H9 (cell line): ENCODE measurements around the gene ZNF69. TPM values are rescaled to one million over a fixed set of nuclear protein-coding genes. Genes with fewer than 3 reads are reported as not detected.
"Not testable (repeated sequence)": the region's sequence is repeated elsewhere in the genome, so short reads cannot be mapped to it uniquely, and the experiment has no call there.

Source experiments
- DNase-seq: peaks from one replicate; pipeline ENCODE4 v3.0.0-alpha.2; 2017
- H2AFZ ChIP-seq: one replicate; pipeline ENCODE4 v1.6.1; 2013; ENCODE audit warnings: mild to moderate bottlenecking, low read length, control low read depth, moderate library complexity
- H2AK5ac ChIP-seq: 2 replicates; pipeline ENCODE4 v1.6.1; 2013; ENCODE audit warnings: low read length, control low read depth, mixed read lengths; ENCODE audit not compliant: insufficient read length
- H2BK120ac ChIP-seq: one replicate; pipeline ENCODE4 v1.6.1; 2013; ENCODE audit warnings: low read depth, mild to moderate bottlenecking, low read length, control low read depth, inconsistent platforms; ENCODE audit not compliant: poor library complexity, severe bottlenecking
- H2BK12ac ChIP-seq: 2 replicates; pipeline ENCODE4 v1.6.1; 2013; ENCODE audit warnings: low read length, control low read depth, mixed read lengths, low read depth; ENCODE audit not compliant: insufficient read length
- H2BK15ac ChIP-seq: 2 replicates; pipeline ENCODE4 v1.6.1; 2013; ENCODE audit warnings: low read depth, low read length, control low read depth
- H2BK20ac ChIP-seq: one replicate; pipeline ENCODE4 v1.6.1; 2013; ENCODE audit warnings: low read depth, mild to moderate bottlenecking, low read length, control low read depth, inconsistent platforms; ENCODE audit not compliant: poor library complexity, severe bottlenecking
- H2BK5ac ChIP-seq: 2 replicates; pipeline ENCODE4 v1.6.1; 2013; ENCODE audit warnings: low read length, control low read depth, mixed read lengths; ENCODE audit not compliant: insufficient read length
- H3K14ac ChIP-seq: 2 replicates; pipeline ENCODE4 v1.6.1; 2013; ENCODE audit warnings: low read length, control low read depth; ENCODE audit not compliant: insufficient read depth
- H3K18ac ChIP-seq: 2 replicates; pipeline ENCODE4 v1.6.1; 2013; ENCODE audit warnings: low read depth, mild to moderate bottlenecking, mixed read lengths, low read length, control low read depth; ENCODE audit not compliant: insufficient read length
- H3K23ac ChIP-seq: 2 replicates; pipeline ENCODE4 v1.6.1; 2013; ENCODE audit warnings: low read length, control low read depth, mixed read lengths, low read depth; ENCODE audit not compliant: insufficient read length
- H3K23me2 ChIP-seq: 2 replicates; pipeline ENCODE4 v1.6.1; 2013; ENCODE audit warnings: low read depth, mild to moderate bottlenecking, mixed read lengths, low read length, control low read depth; ENCODE audit not compliant: insufficient read length, poor library complexity, severe bottlenecking
- H3K27ac ChIP-seq: 2 replicates; pipeline ENCODE4 v1.5.1; 2013; ENCODE audit warnings: low read length, control low read depth, mixed read lengths, low read depth; ENCODE audit not compliant: insufficient read length
- H3K27me3 ChIP-seq: 2 replicates; pipeline ENCODE4 v1.6.1; 2013; ENCODE audit warnings: low read length, control low read depth, inconsistent platforms; ENCODE audit not compliant: insufficient read depth
- H3K4ac ChIP-seq: 2 replicates; pipeline ENCODE4 v1.6.1; 2013; ENCODE audit warnings: low read depth, mild to moderate bottlenecking, control low read depth, inconsistent platforms, low read length, moderate library complexity
- H3K4me1 ChIP-seq: 2 replicates; pipeline ENCODE4 v1.6.1; 2013; ENCODE audit warnings: low read length, control low read depth, inconsistent platforms; ENCODE audit not compliant: insufficient read depth
- H3K4me2 ChIP-seq: 2 replicates; pipeline ENCODE4 v1.6.1; 2013; ENCODE audit warnings: low read length, control low read depth, mixed read lengths; ENCODE audit not compliant: insufficient read length, insufficient read depth
- H3K56ac ChIP-seq: 2 replicates; pipeline ENCODE4 v1.6.1; 2013; ENCODE audit warnings: low read depth, mild to moderate bottlenecking, mixed read lengths, low read length, control low read depth; ENCODE audit not compliant: insufficient read length
- H3K79me1 ChIP-seq: 2 replicates; pipeline ENCODE4 v1.6.1; 2013; ENCODE audit warnings: low read depth, mild to moderate bottlenecking, moderate library complexity, low read length, control low read depth, inconsistent platforms; ENCODE audit not compliant: insufficient read depth, poor library complexity, severe bottlenecking
- H3K79me2 ChIP-seq: 2 replicates; pipeline ENCODE4 v1.6.1; 2013; ENCODE audit warnings: low read length, control low read depth, inconsistent platforms; ENCODE audit not compliant: insufficient read depth
- H3K9ac ChIP-seq: 2 replicates; pipeline ENCODE4 v1.6.1; 2013; ENCODE audit warnings: low read length, control low read depth, mixed read lengths; ENCODE audit not compliant: insufficient read length; ENCODE audit errors: extremely low read depth
- H3K9me3 ChIP-seq: one replicate; pipeline ENCODE4 v1.6.1; 2013; ENCODE audit warnings: low read depth, low read length, inconsistent platforms; ENCODE audit not compliant: control insufficient read depth
- H3T11ph ChIP-seq: one replicate; pipeline ENCODE4 v1.6.1; 2013; ENCODE audit warnings: mild to moderate bottlenecking, low read length, control low read depth, inconsistent platforms
- H4K20me1 ChIP-seq: one replicate; pipeline ENCODE4 v1.6.1; 2013; ENCODE audit not compliant: control insufficient read depth, insufficient read length, insufficient read depth
- H4K5ac ChIP-seq: 2 replicates; pipeline ENCODE4 v1.6.1; 2013; ENCODE audit warnings: low read depth, mild to moderate bottlenecking, mixed read lengths, low read length, control low read depth; ENCODE audit not compliant: insufficient read length
- H4K8ac ChIP-seq: replicated peaks from 2 replicates; pipeline ENCODE4 v1.6.1; 2013; ENCODE audit warnings: low read length, control low read depth, mixed read lengths, low read depth; ENCODE audit not compliant: insufficient read length
- H4K91ac ChIP-seq: 2 replicates; pipeline ENCODE4 v1.6.1; 2013; ENCODE audit warnings: low read depth, mild to moderate bottlenecking, moderate library complexity, mixed read lengths, low read length, control low read depth; ENCODE audit not compliant: insufficient read length
- H3K27ac Mint-ChIP-seq, 3 experiments: 2 replicates in 2 of 3; 3 replicates in 1 of 3; pipeline ENCODE4 v1.8.0; 2020 to 2021; ENCODE audit warnings: mixed read lengths in 3 of 3, mild to moderate bottlenecking in 1 of 3, moderate library complexity in 1 of 3
- H3K27me3 Mint-ChIP-seq: 2 replicates; pipeline ENCODE4 v1.8.0; 2021; ENCODE audit warnings: low read depth, mild to moderate bottlenecking, moderate library complexity, mixed read lengths
- H3K36me3 Mint-ChIP-seq, 3 experiments: 2 replicates in 2 of 3; 3 replicates in 1 of 3; pipeline ENCODE4 v1.8.0; 2020 to 2021; ENCODE audit warnings: low read depth in 3 of 3, mixed read lengths in 3 of 3; ENCODE audit not compliant: insufficient read depth in 1 of 3
- H3K4me1 Mint-ChIP-seq, 2 experiments: 2 replicates each; pipeline ENCODE4 v1.8.0; 2020; ENCODE audit warnings: mixed read lengths in 2 of 2
- H3K4me3 Mint-ChIP-seq, 2 experiments: 2 replicates in 1 of 2; 3 replicates in 1 of 2; pipeline ENCODE4 v1.8.0; 2020 to 2021; ENCODE audit warnings: mild to moderate bottlenecking in 2 of 2, mixed read lengths in 2 of 2, moderate library complexity in 1 of 2
- H3K9me3 Mint-ChIP-seq, 2 experiments: 2 replicates in 1 of 2; 3 replicates in 1 of 2; pipeline ENCODE4 v1.8.0; 2020; ENCODE audit warnings: mild to moderate bottlenecking in 2 of 2, mixed read lengths in 2 of 2, moderate library complexity in 1 of 2
- CTCF ChIP-seq: fragments of 200-600 bp; sonication (generic); conservative IDR thresholded peaks from 3 replicates; pipeline ENCODE4 v1.8.0; 2021; ENCODE audit warnings: antibody characterized with exemption, mild to moderate bottlenecking
- WGBS: extraction: QIAGEN DNeasy Blood & Tissue Kit; methylation state at CpG from one replicate; pipeline ENCODE4 v1.1.7; 2013; ENCODE audit warnings: missing lambda C conversion rate, low lambda C conversion rate, mixed read lengths; ENCODE audit not compliant: insufficient read length; ENCODE audit errors: extremely low coverage; 5-methylcytosine and 5-hydroxymethylcytosine counted together
- total RNA-seq: library from RNA; stranded (reverse); gene quantifications from 2 replicates; pipeline ENCODE4 v1.2.1, GENCODE V29; 2021

Gene ZNF69
- total RNA-seq, 1 experiment from 2014 or later = 27.3 TPM

- no peaks in the 10 kb centered on the region for H3K79me2 ChIP-seq
- peaks cover 6% of the 10 kb centered on the region; the same call in 1 of the 2 replicates for H3K4me1 ChIP-seq
- no peak overlapping the region for H3K23ac ChIP-seq
- H4K5ac ChIP-seq = no peak overlapping the region
- Mint-ChIP-seq H3K4me1 (peaks cover 36% of the 10 kb centered on the region in 2 experiments), H3K9me3 (peaks cover 18 to 35% of the 10 kb centered on the region in 2 experiments), H3K36me3 (peaks cover 12 to 41% (median 21%) of the 10 kb centered on the region in 3 experiments), H3K4me3 (peak overlapping the region; percentile 86 to 95), H3K27ac (peak overlapping the region; percentile 76 to 98 (median 87); a peak in 5 of 7 replicates), H3K27me3 (peaks cover 2% of the 10 kb centered on the region; the same call in 1 of the 2 replicates)
- no peaks in the 10 kb centered on the region for H4K20me1 ChIP-seq
- H3K14ac ChIP-seq = no peak overlapping the region
- no peak overlapping the region for H3K9ac ChIP-seq
- H2BK120ac ChIP-seq = no peak overlapping the region
- no peak overlapping the region for H2BK5ac ChIP-seq
- H3K4me2 ChIP-seq = peak overlapping the region; percentile 61
- H3K79me1 ChIP-seq = no peaks in the 10 kb centered on the region
- H3K56ac ChIP-seq = no peak overlapping the region
- H2BK15ac ChIP-seq = no peak overlapping the region
- no peak overlapping the region for H2BK12ac ChIP-seq
- no peak overlapping the region for H3K4ac ChIP-seq
- H2AFZ ChIP-seq = peak overlapping the region; percentile 75
- H4K91ac ChIP-seq = no peak overlapping the region
- no peak overlapping the region for H2AK5ac ChIP-seq
- no peak overlapping the region for H3T11ph ChIP-seq
- H2BK20ac ChIP-seq = no peak overlapping the region
- H3K23me2 ChIP-seq = peaks cover 8% of the 10 kb centered on the region
- H4K8ac ChIP-seq = no peak overlapping the region
- no CpG with 5 or more reads among the region's 7 CpGs for WGBS
- no peak for TF ChIP-seq CTCF
- no peaks in the 10 kb centered on the region for H3K9me3 ChIP-seq
- H3K18ac ChIP-seq = peak overlapping the region; percentile 51
- DNase-seq = no peak
- no peaks in the 10 kb centered on the region for H3K27me3 ChIP-seq
- H3K27ac ChIP-seq = no peak overlapping the region
Observed at GRCh38 chr19:11887234-11887610, 360 bp upstream of the ZNF69 start.

- Mint-ChIP-seq H3K36me3 (peaks cover 38 to 68% (median 48%) of the 10 kb centered on the region in 3 experiments), H3K4me3 (peak overlapping the region; percentile 47 to 86), H3K4me1 (peaks cover 36% of the 10 kb centered on the region in 2 experiments), H3K27ac (peak overlapping the region; percentile 41 to 94 (median 52); a peak in 5 of 7 replicates), H3K9me3 (peaks cover 39 to 61% of the 10 kb centered on the region in 2 experiments)
- not testable (repeated sequence) for H3K18ac ChIP-seq, H2BK12ac ChIP-seq, H3K79me1 ChIP-seq, H2AK5ac ChIP-seq, H3K4me1 ChIP-seq, H3K9me3 ChIP-seq, H3K4ac ChIP-seq, H2BK15ac ChIP-seq, H3K9ac ChIP-seq, H3K23me2 ChIP-seq, H3K27ac ChIP-seq, H2BK5ac ChIP-seq, DNase-seq, H3K79me2 ChIP-seq, H4K20me1 ChIP-seq, H4K91ac ChIP-seq, H3K27me3 ChIP-seq, H2BK120ac ChIP-seq, H2BK20ac ChIP-seq, H3K56ac ChIP-seq, H2AFZ ChIP-seq, H3K14ac ChIP-seq, H4K5ac ChIP-seq, H3K23ac ChIP-seq, H3T11ph ChIP-seq, H4K8ac ChIP-seq, H3K27me3 Mint-ChIP-seq
- WGBS = no CpG with 5 or more reads among the region's 6 CpGs
- peak overlapping the region; percentile 24 for H3K4me2 ChIP-seq
Observed at GRCh38 chr19:11889901-11890300, 2.3 kb downstream of the ZNF69 start.
